D721Med (cell line): ENCODE measurements around the gene GALNT10.

ENCODE experiments used
- DNase-seq: peaks from one replicate; pipeline ENCODE4 v3.0.0; 2011; ENCODE audit warnings: low spot score; ENCODE audit not compliant: insufficient read length
- FAIRE-seq: peaks from 2 replicates; lab custom pipeline; 2011; peaks lifted over from hg19 to GRCh38; lab: Jason Lieb, UNC
- TF ChIP-seq, protein P1 (sequence below): IDR thresholded peaks from 2 replicates; pipeline ENCODE4 v1.5.1; 2012; ENCODE audit warnings: mild to moderate bottlenecking, control low read depth; ENCODE audit not compliant: insufficient read depth; ENCODE audit errors: missing control alignments

The GALNT10 gene

DNA sequence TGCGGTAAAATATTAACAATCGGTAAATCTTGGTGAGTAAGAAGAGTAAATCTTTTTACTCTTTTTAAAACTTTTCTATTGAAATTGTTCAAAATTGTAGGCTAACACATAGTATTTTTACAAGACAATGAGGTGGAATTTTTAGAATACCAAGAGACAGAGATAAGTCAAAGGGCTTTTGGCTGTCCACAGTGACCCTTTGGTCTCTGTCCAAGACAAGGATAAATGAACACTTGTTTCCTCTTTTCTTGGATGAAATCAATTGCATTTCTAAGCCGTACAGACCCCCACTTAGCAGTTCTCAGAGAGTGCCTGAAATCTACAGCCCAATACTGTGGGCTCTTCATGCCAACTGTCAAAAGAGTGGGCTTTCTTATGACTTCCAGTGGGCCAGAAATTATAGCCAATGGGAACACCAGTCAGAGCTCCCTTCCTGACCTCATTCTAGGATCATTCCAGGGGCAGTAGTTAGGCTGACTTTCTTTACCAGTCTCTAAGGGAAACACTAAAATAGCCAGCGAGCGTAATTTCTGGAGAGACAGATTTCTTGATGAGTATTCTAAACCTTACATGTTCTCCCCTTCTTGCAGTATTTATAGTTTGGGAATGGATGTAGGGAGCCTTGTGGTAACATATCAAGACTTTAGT lies 74.1 kb downstream of the GALNT10 start:
- no peak for FAIRE-seq
- TF ChIP-seq, protein P1, sequence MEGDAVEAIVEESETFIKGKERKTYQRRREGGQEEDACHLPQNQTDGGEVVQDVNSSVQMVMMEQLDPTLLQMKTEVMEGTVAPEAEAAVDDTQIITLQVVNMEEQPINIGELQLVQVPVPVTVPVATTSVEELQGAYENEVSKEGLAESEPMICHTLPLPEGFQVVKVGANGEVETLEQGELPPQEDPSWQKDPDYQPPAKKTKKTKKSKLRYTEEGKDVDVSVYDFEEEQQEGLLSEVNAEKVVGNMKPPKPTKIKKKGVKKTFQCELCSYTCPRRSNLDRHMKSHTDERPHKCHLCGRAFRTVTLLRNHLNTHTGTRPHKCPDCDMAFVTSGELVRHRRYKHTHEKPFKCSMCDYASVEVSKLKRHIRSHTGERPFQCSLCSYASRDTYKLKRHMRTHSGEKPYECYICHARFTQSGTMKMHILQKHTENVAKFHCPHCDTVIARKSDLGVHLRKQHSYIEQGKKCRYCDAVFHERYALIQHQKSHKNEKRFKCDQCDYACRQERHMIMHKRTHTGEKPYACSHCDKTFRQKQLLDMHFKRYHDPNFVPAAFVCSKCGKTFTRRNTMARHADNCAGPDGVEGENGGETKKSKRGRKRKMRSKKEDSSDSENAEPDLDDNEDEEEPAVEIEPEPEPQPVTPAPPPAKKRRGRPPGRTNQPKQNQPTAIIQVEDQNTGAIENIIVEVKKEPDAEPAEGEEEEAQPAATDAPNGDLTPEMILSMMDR = no peak
- DNase-seq = no peak

DNA sequence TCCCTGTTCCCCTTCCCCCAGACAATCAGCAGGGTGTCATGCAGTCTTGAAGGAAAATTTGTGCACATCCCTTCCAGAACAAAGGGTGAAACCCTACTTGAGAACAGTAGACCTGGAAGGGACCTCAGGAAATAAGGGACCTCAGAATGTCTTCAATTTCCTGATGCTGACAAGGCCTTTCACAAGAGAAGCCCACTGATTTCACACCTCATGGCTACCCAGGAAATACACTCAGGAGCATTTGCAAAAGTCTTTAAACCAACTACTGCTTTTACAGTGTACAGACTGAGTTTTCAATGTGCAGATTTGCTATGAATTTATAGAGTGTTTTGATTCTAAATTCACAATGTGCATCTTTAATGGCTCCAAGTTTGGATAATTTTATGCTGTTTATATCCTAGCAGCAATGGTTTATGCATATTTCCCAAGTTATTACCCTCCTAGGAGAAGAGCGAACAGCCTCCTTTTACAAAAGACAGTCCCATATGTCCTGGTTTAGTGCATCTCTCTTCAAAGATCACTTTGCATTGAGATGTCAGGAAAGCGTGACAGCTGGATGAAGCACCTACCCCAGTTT lies 74.8 kb downstream of the GALNT10 start:
- FAIRE-seq = no peak

DNA sequence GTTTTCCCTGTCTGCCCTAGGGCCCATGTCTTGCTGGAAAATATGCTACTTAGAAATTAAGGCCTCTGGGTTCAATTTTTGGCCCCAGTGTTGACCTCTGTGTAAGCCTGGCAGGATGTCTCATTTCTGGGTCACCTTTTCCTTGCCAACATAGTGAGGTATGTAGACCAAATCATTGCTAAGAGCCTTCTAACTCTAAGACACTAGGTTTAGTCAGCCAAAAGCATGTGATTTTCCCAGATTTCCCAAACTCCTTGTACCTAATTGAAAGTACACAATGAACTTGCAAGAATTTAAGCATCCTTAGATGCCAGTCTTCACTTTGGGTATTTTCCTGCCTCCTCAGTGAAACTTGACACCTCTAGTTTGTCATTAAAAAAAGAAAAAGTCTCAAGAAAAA lies 77.0 kb downstream of the GALNT10 start:
- TF ChIP-seq, protein P1 = no peak
- DNase-seq (no peak), FAIRE-seq (no peak)

More for the DNA sequence above, 74.8 kb downstream of the GALNT10 start:
- DNase-seq = no peak
- TF ChIP-seq, protein P1 = no peak

DNA sequence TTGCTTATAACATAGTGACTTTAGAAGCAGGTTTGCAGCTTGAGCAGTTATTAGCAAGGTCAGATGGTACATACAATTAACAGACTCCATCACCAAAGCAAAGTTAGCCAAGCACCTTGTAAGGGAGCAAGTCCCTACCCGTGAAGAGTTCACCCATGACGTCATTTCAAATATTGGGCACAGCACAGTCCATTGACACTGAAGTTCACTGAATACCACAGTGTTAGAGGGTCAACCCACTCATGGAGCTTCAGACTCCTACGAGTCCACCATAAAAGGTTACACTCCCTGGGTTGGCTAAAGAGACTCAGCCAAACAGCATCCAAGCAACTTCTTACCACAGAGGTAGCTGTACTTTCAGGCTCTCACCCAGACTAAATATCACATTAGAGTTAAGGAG lies 77.5 kb downstream of the GALNT10 start:
- no peak for FAIRE-seq
- no peak for DNase-seq
- TF ChIP-seq, protein P1 = no peak

DNA sequence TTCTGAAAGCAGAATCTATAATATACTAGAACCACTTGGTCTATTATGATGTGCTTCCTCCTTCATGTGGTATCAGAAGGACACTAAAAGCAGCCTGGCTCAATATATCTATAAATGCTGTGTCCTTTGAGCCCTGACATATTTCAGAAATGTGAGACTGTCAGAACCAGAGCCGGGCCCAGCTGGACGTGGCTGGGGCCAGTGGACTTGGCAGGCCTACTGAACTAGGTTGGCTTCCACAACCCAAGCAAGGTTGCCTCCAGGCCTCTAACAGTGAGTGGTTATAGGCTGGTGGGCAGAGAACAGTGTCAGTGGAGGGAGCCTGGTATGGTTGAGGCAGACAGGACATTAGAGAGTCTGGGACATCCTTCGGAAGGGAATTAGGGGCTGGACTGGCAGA lies 78.9 kb downstream of the GALNT10 start:
- TF ChIP-seq, protein P1 = no peak
- FAIRE-seq (no peak), DNase-seq (no peak)

DNA sequence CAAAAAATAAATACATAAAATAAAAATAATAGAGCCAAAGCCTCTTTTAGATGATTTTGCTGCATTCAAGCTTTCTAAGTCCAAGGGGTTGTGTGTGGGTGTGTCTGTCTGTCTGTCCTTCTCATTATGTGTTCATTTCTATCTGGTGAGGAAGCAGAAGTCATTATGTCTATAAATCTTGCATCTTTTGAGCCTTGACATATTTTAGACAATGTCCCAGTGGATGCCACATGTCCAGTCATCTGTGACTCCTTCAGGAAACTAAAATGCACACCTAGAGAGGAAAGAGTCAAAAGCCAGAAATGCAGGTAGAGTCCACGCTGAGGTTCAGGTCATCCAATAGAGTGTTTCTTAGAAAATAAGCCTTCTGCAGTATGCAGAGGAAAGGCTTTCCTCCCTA lies 80.9 kb downstream of the GALNT10 start:
- DNase-seq = no peak
- no peak for FAIRE-seq
- TF ChIP-seq, protein P1 = no peak

DNA sequence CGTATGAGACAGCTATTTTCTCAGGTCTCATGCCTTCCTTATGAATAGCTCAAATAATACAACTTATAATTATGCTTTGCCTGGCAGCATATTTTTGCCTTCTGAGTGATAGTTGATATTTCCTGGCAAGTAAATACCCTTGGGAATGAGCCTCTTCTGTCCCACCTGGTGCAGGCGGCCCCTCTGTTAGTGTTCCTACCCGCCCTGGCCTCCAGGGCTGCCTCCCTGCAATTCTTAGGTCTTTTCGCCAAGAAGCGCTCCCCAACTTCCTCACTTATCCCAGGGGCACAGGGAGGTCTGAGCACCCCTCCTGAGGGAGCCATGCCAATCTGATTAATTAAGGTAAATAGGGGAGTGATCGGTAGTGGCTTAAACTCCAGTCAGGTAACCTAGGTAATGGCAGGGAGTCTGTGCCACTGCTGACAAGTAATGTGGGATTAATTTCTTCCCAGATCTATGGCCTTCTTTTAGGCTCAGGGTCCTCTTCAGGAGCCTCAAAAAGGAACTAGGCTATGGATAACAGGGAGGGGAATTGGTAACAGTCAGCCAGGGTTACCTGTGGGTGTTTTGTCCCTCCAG lies 81.5 kb downstream of the GALNT10 start:
- TF ChIP-seq, protein P1 = no peak
- no peak for FAIRE-seq
- DNase-seq = no peak
